ENCODE results near the gene ZCCHC14. TPM values are rescaled to one million over a fixed set of nuclear protein-coding genes. Genes with fewer than 3 reads are reported as not detected.
A peak's percentile ranks its signal among the peaks of the same experiment; 100 is the strongest.

The ZCCHC14 gene
- total and polyA plus RNA-seq, 2 of the 13 experiments (the other 11 are each of a cell fraction or from before 2014, with no cell fraction given), result 12.4 to 12.5 TPM

- TF ChIP-seq RXRA (CRISPR knock-in tag; IDR thresholded peaks at IDR 0.05) (peak; percentile 91), GATAD1 (CRISPR knock-in tag; IDR thresholded peaks at IDR 0.05) (0 out of 2 replicates have a peak, but pooled peaks have one; percentile 46), ZNF782 (CRISPR knock-in tag; IDR thresholded peaks at IDR 0.05; ENCODE audit: borderline replicate concordance) (peak; percentile 78; the same call in 1 of the 2 replicates), ZNF18 (CRISPR knock-in tag; IDR thresholded peaks at IDR 0.05; ENCODE audit: insufficient replicate concordance) (no peak), ZBTB20 (CRISPR knock-in tag; IDR thresholded peaks at IDR 0.05; ENCODE audit: borderline replicate concordance, low read depth) (no peak), CERS6 (CRISPR knock-in tag; IDR thresholded peaks at IDR 0.05) (no peak), MXD1 (CRISPR knock-in tag; IDR thresholded peaks at IDR 0.05) (peak; percentile 89; the same call in 1 of the 2 replicates), NBN (conservative IDR thresholded peaks at IDR 0.05) (no peak), ZNF816 (CRISPR knock-in tag; IDR thresholded peaks at IDR 0.05; ENCODE audit: borderline replicate concordance) (no peak), CENPBD1 (CRISPR knock-in tag; IDR thresholded peaks at IDR 0.05; ENCODE audit: borderline replicate concordance, low read depth) (no peak), SNAPC4 (CRISPR knock-in tag; IDR thresholded peaks at IDR 0.05) (peak; percentile 45), STAT6 (CRISPR knock-in tag; IDR thresholded peaks at IDR 0.05; ENCODE audit: borderline replicate concordance) (no peak), THAP11 (CRISPR knock-in tag; IDR thresholded peaks at IDR 0.05) (peak; percentile 66), ZNF329 (CRISPR knock-in tag; IDR thresholded peaks at IDR 0.05; ENCODE audit: low read depth) (no peak), ZNF580 (CRISPR knock-in tag; IDR thresholded peaks at IDR 0.05; ENCODE audit: borderline replicate concordance, low read depth) (peak; percentile 79; the same call in 1 of the 2 replicates), TCF12 (IDR thresholded peaks at IDR 0.05) (no peak), TCF12 (CRISPR knock-in tag; IDR thresholded peaks at IDR 0.05) (no peak; the same call in 1 of the 2 replicates)
These were observed 5.4 kb downstream of the ZCCHC14 start (continued) for GRCh38 chr16:87487361-87487924.

Data from HepG2 (cell line).